Tibial artery (tissue), 4 donors: ENCODE results near the gene NTSR1.

ENCODE experiments used
- DNase-seq, 2 donors: peaks; one replicate each; pipeline ENCODE4 v3.0.0-alpha.2; 2019
- H3K27ac ChIP-seq, 2 donors: fragments of 200-600 bp; sonication (generic) in 1 of 2; 1 replicate in 1 of 2; 2 replicates in 1 of 2; pipeline ENCODE4 v1.5.1; 2018 to 2019; ENCODE audit warnings: mild to moderate bottlenecking in 1 of 2
- H3K27me3 ChIP-seq, 2 donors: fragments of 200-600 bp; sonication (generic) in 1 of 2; one replicate each; pipeline versions ENCODE4 v1.5.1 to v1.6.0; 2016 to 2019
- H3K36me3 ChIP-seq, 3 donors: fragments of 200-600 bp; sonication (generic) in 2 of 3; one replicate each; pipeline ENCODE4 v1.5.1; 2016 to 2019; ENCODE audit warnings: mild to moderate bottlenecking in 2 of 3
- H3K4me1 ChIP-seq, 4 donors: fragments of 200-600 bp; sonication (generic) in 2 of 4; 1 replicate in 3 of 4; 2 replicates in 1 of 4; pipeline ENCODE4 v1.5.1; 2016 to 2019
- H3K4me3 ChIP-seq, 2 donors: fragments of 200-600 bp; sonication (generic) in 1 of 2; 1 replicate in 1 of 2; 2 replicates in 1 of 2; pipeline ENCODE4 v1.5.1; 2018 to 2019; ENCODE audit warnings: mild to moderate bottlenecking in 2 of 2
- H3K9me3 ChIP-seq, 3 donors: fragments of 200-600 bp; sonication (generic) in 1 of 3; one replicate each; pipeline ENCODE4 v1.5.1; 2016 to 2019
- intact Hi-C: fragments of 100-400 bp; cut with DNase I; formaldehyde crosslinking; loops from one replicate; pipeline ENCODE4 v1.15.0; 2023; ENCODE audit warnings: low total_unique reads
- TF ChIP-seq, protein P1 (sequence below), 2 experiments: fragments of 200-600 bp in 1 of 2; fragments of 450-650 bp in 1 of 2; IDR thresholded peaks; one replicate each; pipeline ENCODE4 v1.5.1; 2017 to 2019; ENCODE audit warnings: antibody characterized with exemption in 2 of 2, mild to moderate bottlenecking in 1 of 2, moderate library complexity in 1 of 2

The NTSR1 gene

GRCh38 chr20:62669249-62669648 lies 39.4 kb upstream of the NTSR1 start:
- intact Hi-C loops, result loop anchor here (5.0 to 10.0 kb wide), 2 partner anchors 138 to 336 kb away; partner anchors contain the start of gene BHLHE23
- H3K4me1 ChIP-seq, result peaks cover 0 to 11% (median 0%) of the 10 kb centered on the region in 4 donors
- TF ChIP-seq, protein P1, sequence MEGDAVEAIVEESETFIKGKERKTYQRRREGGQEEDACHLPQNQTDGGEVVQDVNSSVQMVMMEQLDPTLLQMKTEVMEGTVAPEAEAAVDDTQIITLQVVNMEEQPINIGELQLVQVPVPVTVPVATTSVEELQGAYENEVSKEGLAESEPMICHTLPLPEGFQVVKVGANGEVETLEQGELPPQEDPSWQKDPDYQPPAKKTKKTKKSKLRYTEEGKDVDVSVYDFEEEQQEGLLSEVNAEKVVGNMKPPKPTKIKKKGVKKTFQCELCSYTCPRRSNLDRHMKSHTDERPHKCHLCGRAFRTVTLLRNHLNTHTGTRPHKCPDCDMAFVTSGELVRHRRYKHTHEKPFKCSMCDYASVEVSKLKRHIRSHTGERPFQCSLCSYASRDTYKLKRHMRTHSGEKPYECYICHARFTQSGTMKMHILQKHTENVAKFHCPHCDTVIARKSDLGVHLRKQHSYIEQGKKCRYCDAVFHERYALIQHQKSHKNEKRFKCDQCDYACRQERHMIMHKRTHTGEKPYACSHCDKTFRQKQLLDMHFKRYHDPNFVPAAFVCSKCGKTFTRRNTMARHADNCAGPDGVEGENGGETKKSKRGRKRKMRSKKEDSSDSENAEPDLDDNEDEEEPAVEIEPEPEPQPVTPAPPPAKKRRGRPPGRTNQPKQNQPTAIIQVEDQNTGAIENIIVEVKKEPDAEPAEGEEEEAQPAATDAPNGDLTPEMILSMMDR (IDR thresholded peaks at IDR 0.05), result no peak

GRCh38 chr20:62670156-62670555 lies 38.5 kb upstream of the NTSR1 start:
- TF ChIP-seq, protein P1 (IDR thresholded peaks at IDR 0.05), result no peak
- no peaks in the 10 kb centered on the region for H3K36me3 ChIP-seq
- intact Hi-C loops, result loop anchor here (5.0 kb wide), 1 partner anchor 112 kb away; no protein-coding TSS in a partner anchor

More at GRCh38 chr20:62669249-62669648, 39.4 kb upstream of the NTSR1 start:
- Histone ChIP-seq H3K27ac (no peak overlapping the region), H3K9me3 (no peaks in the 10 kb centered on the region), H3K27me3 (peaks cover 0 to 68% of the 10 kb centered on the region in 2 donors), H3K36me3 (no peaks in the 10 kb centered on the region), H3K4me3 (no peak overlapping the region)
- DNase-seq, result no peak

DNA sequence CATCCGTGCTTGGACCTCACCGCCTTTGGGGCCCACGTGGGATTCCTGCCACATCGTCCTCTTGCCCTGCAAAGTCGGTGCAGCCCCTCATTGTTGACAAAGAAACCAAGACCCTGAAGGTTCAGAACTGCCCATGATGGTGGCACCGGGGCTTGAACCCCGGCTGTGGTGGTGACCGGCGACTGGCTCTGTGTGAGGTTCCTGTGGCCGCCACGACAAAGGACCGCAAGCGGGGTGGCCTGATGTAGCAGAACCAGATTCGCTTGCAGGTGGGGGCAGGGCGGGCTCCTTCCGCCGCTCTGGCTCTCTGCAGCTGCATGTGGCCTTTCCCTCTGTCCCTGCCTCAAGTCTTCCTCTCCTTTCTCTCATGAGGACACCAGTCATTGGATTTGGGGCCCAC lies 37.6 kb upstream of the NTSR1 start:
- no peak for DNase-seq
- no peaks in the 10 kb centered on the region for H3K9me3 ChIP-seq
- no peak overlapping the region for H3K4me3 ChIP-seq
- H3K4me1 ChIP-seq, result peaks cover 0 to 11% (median 0%) of the 10 kb centered on the region in 4 donors
- TF ChIP-seq, protein P1 (IDR thresholded peaks at IDR 0.05), result no peak
- no peak overlapping the region for H3K27ac ChIP-seq
- H3K36me3 ChIP-seq, result no peaks in the 10 kb centered on the region
- peaks cover 0 to 70% of the 10 kb centered on the region in 2 donors for H3K27me3 ChIP-seq
- intact Hi-C loops, result loop anchor here (5.0 kb wide), 1 partner anchor 111 kb away; no protein-coding TSS in a partner anchor

More at GRCh38 chr20:62670156-62670555, 38.5 kb upstream of the NTSR1 start:
- Histone ChIP-seq H3K9me3 (no peaks in the 10 kb centered on the region), H3K4me3 (no peak overlapping the region), H3K27ac (no peak overlapping the region), H3K4me1 (peaks cover 0 to 11% (median 0%) of the 10 kb centered on the region in 4 donors), H3K27me3 (peaks cover 0 to 69% of the 10 kb centered on the region in 2 donors)
- DNase-seq, result no peak

DNA sequence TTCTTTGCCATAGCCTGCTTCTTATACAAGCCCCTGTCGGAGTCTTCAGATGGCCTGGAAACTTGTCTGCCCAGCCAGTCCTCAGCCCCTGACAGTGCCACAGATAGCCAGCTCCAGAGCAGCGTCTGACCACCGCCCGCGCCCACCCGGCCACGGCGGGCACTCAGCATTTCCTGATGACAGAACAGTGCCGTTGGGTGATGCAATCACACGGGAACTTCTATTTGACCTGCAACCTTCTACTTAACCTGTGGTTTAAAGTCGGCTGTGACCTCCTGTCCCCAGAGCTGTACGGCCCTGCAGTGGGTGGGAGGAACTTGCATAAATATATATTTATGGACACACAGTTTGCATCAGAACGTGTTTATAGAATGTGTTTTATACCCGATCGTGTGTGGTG lies 36.9 kb upstream of the NTSR1 start:
- Histone ChIP-seq H3K4me1 (peaks cover 0 to 9% (median 0%) of the 10 kb centered on the region in 4 donors), H3K9me3 (no peaks in the 10 kb centered on the region), H3K4me3 (no peak overlapping the region), H3K27me3 (peaks cover 0 to 68% of the 10 kb centered on the region in 2 donors), H3K27ac (no peak overlapping the region), H3K36me3 (no peaks in the 10 kb centered on the region)
- TF ChIP-seq, protein P1 (IDR thresholded peaks at IDR 0.05), result no peak
- no peak for DNase-seq
- intact Hi-C loops, result loop anchor here (5.0 kb wide), 1 partner anchor 111 kb away; no protein-coding TSS in a partner anchor

- H3K27ac ChIP-seq, result no peak overlapping the region
- H3K4me1 ChIP-seq, result no peaks in the 10 kb centered on the region
- intact Hi-C loops, result loop anchor here (5.0 kb wide), 1 partner anchor 108 kb away; no protein-coding TSS in a partner anchor
- no peak overlapping the region for H3K4me3 ChIP-seq
- DNase-seq, result no peak
- TF ChIP-seq, protein P1 (IDR thresholded peaks at IDR 0.05), result no peak
- peaks cover 0 to 52% of the 10 kb centered on the region in 2 donors for H3K27me3 ChIP-seq
- no peaks in the 10 kb centered on the region for H3K36me3 ChIP-seq
- H3K9me3 ChIP-seq, result no peaks in the 10 kb centered on the region
These were observed 34.3 kb upstream of the NTSR1 start for GRCh38 chr20:62674370-62674769.
